Measurements from ENCODE around the gene PCK2.
"Not testable (repeated sequence)": the region's sequence is repeated elsewhere in the genome, so short reads cannot be mapped to it uniquely, and the experiment has no call there.

Gene PCK2

GRCh38 chr14:24098229-24098926 lies 4.3 kb downstream of the PCK2 start:
- no peak for DNase-seq

DNA sequence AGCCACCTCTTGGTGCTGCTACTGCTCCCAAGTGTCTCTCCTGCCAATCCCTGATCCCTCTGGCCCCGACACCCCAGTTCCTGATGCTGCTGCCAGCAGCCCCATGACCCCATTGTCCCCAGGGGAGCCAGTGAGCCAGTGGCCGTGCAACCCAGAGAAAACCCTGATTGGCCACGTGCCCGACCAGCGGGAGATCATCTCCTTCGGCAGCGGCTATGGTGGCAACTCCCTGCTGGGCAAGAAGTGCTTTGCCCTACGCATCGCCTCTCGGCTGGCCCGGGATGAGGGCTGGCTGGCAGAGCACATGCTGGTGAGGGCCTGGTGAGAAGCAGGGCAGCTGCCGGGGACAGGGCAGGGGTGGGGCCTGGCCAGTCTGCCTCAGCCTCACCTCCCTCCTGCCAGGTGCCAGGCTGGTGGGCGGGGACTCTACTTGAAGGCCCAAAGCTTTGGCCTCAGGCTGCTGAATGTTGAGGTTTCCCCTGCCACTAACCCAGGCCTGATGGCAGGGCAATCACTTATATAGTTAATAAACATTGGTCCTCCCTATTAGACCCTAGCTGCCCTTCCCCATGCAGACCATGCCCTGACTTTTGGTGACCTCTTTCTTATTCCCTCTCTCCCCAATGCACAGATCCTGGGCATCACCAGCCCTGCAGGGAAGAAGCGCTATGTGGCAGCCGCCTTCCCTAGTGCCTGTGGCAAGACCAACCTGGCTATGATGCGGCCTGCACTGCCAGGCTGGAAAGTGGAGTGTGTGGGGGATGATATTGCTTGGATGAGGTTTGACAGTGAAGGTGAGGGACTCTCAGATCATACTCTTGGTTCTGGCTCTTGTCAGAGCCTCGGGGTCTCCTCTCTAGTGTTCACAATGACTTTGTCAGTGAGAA lies 5.1 kb downstream of the PCK2 start:
- DNase-seq, result no peak

GRCh38 chr14:24100197-24100981 lies 6.3 kb downstream of the PCK2 start:
- no peak for DNase-seq

DNA sequence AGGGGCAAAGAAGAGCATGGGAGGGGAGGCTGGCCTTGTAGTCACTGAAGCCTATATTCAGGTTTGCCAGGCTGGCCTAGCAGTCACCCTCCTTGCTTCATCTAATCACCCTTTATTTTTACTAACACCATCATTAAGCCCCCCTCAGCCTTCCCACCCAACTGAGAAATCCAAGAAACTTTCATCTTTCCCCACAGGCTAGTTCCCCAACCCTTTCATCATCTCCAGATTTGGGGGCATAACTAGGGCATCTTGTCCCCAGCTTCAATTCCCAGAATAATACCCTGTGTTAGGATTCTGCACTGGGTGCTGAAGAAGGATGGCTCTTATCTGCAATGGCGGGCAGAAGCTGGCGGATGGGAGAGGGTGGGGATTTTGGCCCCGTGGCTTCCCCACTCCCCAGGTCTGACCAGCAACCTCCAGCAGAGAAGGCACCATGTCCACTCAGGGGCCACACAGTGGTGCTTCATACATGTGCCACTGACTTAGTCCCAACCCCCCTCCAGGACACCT lies 6.9 kb downstream of the PCK2 start:
- DNase-seq, result no peak

- no peak for DNase-seq
Observed at GRCh38 chr14:24102357-24103048, 8.4 kb downstream of the PCK2 start.

DNA sequence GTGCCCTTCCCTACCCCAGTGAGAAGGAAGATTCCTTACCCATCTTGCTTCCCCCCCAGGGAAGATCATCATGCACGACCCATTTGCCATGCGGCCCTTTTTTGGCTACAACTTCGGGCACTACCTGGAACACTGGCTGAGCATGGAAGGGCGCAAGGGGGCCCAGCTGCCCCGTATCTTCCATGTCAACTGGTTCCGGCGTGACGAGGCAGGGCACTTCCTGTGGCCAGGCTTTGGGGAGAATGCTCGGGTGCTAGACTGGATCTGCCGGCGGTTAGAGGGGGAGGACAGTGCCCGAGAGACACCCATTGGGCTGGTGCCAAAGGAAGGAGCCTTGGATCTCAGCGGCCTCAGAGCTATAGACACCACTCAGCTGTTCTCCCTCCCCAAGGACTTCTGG lies 9.3 kb downstream of the PCK2 start:
- DNase-seq, result no peak

GRCh38 chr14:24105609-24106239 lies 11.6 kb downstream of the PCK2 start:
- not testable (repeated sequence) for DNase-seq

DNA sequence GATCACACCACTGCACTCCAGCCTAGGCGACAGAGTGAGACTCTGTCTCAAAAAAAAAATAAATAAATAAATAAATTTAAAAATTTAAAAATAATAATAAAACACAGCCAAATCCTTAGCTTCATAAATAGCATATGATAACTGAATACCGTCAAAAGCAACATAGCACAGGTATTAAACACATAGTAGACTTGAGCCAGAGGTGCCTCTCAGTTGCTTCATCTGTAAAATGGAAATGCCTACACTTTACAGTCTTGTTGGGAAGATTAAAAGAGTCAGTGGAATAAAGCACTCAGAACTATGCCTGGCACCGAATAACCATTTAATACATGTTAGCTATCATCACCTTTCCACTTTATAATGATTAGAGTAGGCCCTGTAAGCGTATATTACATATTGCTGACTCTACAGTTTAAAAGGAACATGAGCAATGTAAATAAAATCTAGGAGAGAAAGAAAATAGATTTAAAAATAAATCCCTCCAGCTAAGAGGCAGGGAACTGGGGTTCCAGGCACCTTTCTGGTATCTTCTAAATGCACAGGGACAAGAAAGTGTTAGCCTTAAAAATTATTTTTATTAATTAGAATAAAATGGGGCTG lies 12.7 kb downstream of the PCK2 start:
- DNase-seq, result no peak

DNA sequence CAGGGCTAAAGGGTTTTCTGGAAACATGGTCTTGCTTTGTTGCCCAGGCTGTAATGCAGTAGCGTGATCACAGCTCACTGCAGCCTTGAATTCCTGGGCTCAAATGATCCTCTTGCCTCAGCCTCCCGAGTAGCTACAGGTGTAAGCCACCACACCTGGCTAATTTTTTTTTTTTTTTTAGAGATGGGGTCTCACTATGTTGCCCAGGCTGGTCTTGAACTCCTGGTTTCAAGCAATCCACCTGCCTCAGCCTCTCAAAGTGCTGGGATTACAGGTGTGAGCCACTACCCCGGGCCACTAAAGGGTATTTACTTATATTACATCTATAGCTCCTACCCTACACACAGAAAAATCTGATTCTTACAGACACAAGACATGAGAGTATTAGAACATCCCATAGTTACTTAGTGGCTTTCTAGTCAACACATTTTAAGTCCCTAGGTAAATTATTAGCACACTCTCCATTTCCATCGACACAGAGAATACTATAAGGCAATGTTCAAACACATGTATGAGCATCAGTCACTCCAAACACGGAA lies 14.3 kb downstream of the PCK2 start:
- DNase-seq, result no peak

GRCh38 chr14:24110060-24110459 lies 15.9 kb downstream of the PCK2 start:
- DNase-seq, result no peak

DNA sequence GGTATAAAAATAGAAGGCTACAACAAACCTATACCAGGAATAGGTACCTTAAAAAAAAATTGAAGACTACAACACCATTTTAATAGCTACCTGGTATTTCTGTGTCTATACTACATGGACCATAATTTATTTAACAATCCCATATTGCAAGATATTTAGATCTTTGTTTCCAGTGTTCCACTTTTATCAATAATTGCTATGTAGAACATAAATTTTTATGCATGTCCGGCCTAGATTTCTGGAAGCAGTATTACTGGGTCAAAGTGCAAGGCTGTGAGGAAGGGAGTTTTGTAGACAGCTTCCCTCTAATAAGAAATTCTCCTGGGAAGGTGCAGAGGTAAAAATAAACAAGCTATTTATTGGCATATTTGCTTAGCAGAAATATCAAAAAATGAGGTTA lies 16.4 kb downstream of the PCK2 start:
- DNase-seq, result no peak

DNA sequence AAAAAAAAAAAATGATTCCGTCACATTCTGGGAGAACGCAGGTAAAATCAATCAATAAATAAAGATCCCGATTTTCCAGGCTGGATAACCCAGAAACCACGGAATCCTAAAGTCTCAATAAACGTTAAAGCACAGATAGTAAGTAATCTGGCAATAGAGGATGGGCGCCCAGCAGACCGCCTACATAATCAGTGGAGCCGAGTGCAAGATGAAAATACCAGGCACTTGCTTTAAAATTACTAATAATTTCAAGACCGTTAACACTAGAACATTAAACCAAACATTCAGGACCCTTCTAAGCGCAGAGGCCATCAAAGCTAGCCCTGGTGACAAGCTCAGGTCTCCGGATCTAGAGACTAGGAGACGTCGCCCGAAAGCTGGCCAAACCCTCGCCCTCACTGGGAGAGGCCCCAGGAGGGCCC lies 19.3 kb downstream of the PCK2 start:
- DNase-seq, result no peak

DNA sequence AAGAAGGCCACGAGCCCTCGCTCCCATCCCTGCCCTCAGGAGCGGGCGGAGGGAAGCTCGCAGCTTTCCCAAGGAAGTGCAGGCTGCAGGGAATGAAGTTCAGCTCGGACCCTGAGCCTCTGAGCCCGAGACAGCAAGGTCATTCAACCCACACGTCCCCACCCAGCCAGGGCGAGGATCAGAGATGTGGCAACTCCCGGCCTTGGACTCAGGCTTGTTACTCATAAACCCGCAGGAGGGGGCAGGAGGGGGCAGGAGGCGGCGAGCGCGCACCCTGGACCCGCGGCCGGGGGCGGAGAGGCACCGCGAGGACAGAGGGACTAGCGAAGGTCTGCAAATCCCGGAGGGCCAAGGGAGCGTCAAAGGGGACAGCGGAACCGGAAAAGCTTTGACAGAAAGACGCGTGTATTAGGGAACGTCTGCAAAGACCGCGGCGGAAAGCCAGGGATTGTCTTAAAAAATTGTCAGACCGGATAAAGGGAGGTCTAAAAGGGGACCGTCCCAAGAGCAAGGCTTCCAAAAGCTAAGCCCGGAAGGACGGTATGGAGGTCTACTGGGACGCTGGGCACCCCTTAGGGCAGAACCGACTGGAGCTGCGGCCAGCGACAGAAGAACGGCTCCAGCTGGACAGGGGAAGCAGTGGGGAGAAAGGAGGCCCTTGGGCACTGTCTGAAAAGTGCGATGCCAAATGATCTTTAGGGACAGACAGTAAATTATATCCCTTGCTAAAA lies 19.9 kb downstream of the PCK2 start:
- DNase-seq, result peak; percentile 69

DNA sequence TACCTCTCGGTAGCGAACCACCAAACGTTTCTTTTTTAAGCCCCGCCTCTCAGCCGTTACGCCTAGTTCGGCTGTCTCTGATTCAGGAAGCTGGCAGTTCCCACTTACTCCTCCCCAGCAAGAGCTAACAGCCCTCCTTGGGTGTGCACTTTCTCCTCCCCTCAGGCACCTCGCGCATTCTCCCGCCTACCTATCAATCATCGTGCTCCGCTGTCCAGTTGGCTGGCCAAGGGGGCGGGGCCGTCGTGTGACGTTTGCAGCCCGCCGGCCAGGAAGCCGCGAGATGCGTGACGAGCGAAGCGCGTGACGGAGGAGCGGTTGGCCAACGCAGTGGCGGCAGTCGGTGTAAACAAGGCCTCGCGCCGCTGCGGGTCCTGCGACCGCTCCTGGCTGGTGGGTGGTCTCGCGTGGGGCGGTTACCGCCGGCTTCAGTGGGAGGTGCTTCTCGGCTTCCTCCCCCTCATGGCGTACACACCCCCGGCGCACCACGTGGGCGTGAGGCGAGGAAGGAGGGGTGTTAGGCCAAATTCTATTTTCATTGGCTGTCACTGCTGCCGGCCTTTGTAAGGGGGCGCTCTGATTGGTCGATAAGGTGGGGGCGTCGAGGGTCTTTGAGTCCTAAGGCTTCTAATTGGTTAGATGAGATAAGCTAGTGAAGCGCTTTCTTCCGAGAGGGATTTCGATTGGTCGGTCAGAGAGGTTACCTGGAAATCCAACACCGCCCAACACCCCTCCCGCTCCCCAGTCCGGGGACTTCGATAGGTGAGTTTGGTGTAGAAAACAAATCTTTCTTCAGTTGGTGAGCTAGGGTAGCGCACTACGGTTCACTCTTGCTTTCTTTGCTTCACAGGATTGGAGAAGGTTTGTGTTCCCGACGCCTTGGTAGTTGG lies 20.7 kb downstream of the PCK2 start, which contains the start of the genes DCAF11 and NRL:
TSS of gene DCAF11 (plus strand) at position 246 of the 890 bp plus-strand sequence. CDS start 818 bp downstream, outside the sequence.
TSS of gene NRL (minus strand) at position 418 of the 890 bp plus-strand sequence. CDS start 32,101 bp downstream, outside the sequence.
- peak; percentile 97 for DNase-seq

- no peak for DNase-seq
Observed at GRCh38 chr14:24115422-24116127, 21.5 kb downstream of the PCK2 start.

- no peak for DNase-seq
Observed at GRCh38 chr14:24116128-24116814, 22.2 kb downstream of the PCK2 start.

DNA sequence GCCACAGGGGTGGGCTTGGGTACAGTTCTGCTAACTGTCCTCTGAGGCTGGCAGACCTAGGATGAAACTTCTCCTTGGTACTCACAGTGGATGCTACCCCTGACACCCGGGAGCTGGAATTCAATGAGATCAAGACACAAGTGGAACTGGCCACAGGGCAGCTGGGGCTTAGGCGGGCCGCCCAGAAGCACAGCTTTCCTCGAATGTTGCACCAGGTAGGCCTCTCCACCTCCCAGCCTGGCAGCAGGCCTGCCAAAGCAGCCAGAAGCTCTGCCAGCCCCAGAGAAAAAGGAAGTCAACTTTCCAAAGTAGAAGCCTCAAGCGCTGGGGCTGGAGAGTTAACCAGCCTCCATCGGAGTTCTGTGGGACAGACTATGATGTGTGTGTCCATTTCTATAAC lies 23.1 kb downstream of the PCK2 start:
- no peak for DNase-seq

- DNase-seq, result no peak
Observed at GRCh38 chr14:24119691-24120090, 25.6 kb downstream of the PCK2 start.

Data from stimulated activated CD4-positive, alpha-beta T cell treated with anti-CD3 and anti-CD28 coated beads, Interleukin-4, amount 100 ng/mL, for 1 hour (primary cell).